Lung (tissue), 12 donors: ENCODE results near the gene EBI3. TPM values are rescaled to one million over a fixed set of nuclear protein-coding genes. Genes with fewer than 3 reads are reported as not detected.
"Not testable (repeated sequence)": the region's sequence is repeated elsewhere in the genome, so short reads cannot be mapped to it uniquely, and the experiment has no call there.

Source experiments
- ATAC-seq: fragments of 200-7000 bp; cut with Tn5 transposase; one replicate; pipeline ENCODE4 v1.9.1; 2020; ENCODE audit warnings: moderate number of reproducible peaks; ENCODE audit not compliant: insufficient read depth, low FRiP score
- DNase-seq, 3 donors: peaks; one replicate each; pipeline ENCODE4 v3.0.0-alpha.2; 2013 to 2017
- H3K27ac ChIP-seq, 2 donors: one replicate each; pipeline ENCODE4 v1.5.1; 2013; ENCODE audit warnings: mild to moderate bottlenecking in 2 of 2, moderate library complexity in 2 of 2, control low read depth in 1 of 2, inconsistent platforms in 1 of 2, low read depth in 1 of 2, low read length in 1 of 2
- H3K27me3 ChIP-seq, 3 donors: one replicate each; pipeline ENCODE4 v1.5.1; 2013; ENCODE audit warnings: low read length in 2 of 3; ENCODE audit not compliant: control insufficient read depth in 3 of 3, insufficient read depth in 3 of 3
- H3K36me3 ChIP-seq, 4 donors: one replicate each; pipeline ENCODE4 v1.5.1; 2013; ENCODE audit warnings: low read length in 4 of 4, mild to moderate bottlenecking in 1 of 4, moderate library complexity in 1 of 4; ENCODE audit not compliant: control insufficient read depth in 4 of 4, insufficient read depth in 4 of 4
- H3K4me1 ChIP-seq, 5 donors: one replicate each; pipeline ENCODE4 v1.5.1; 2013; ENCODE audit warnings: low read length in 5 of 5, mild to moderate bottlenecking in 2 of 5, moderate library complexity in 1 of 5; ENCODE audit not compliant: control insufficient read depth in 5 of 5, insufficient read depth in 5 of 5
- H3K4me3 ChIP-seq: one replicate; pipeline ENCODE4 v1.5.1; 2013; ENCODE audit warnings: mild to moderate bottlenecking, control low read depth, moderate library complexity
- H3K9ac ChIP-seq, 2 donors: one replicate each; pipeline ENCODE4 v1.5.1; 2013; ENCODE audit warnings: low read length in 2 of 2, control low read depth in 1 of 2; ENCODE audit not compliant: insufficient read depth in 1 of 2
- H3K9me3 ChIP-seq, 4 donors: one replicate each; pipeline ENCODE4 v1.5.1; 2013; ENCODE audit warnings: low read length in 3 of 4, mild to moderate bottlenecking in 1 of 4, moderate library complexity in 1 of 4; ENCODE audit not compliant: control insufficient read depth in 4 of 4, insufficient read depth in 3 of 4
- WGBS, 2 donors: extraction: QIAGEN DNeasy Blood & Tissue Kit; methylation state at CpG; one replicate each; pipeline ENCODE4 v1.1.7; 2013; 5-methylcytosine and 5-hydroxymethylcytosine counted together
- polyA plus RNA-seq, 2 donors: library from polyadenylated mRNA; stranded (reverse); fragments of 200-250 nt; gene quantifications; one replicate each; pipeline ENCODE4 v1.2.1, GENCODE V29; 2013
- total RNA-seq, 2 donors: library from RNA; depleted of rRNA in 1 of 2; stranded (reverse); fragments of >200 nt in 1 of 2; gene quantifications; one replicate each; pipeline ENCODE4 v1.2.1, GENCODE V29; 2014 to 2021
- TF ChIP-seq, protein P1 (sequence below): IDR thresholded peaks from 2 replicates; pipeline ENCODE4 v1.5.1; 2012; ENCODE audit warnings: mild to moderate bottlenecking; ENCODE audit errors: control extremely low read depth, extremely low read depth
- donor health status: control.
- donor health status: control.
- donor health status: Bipolar disorder and iron deficiency.
- donor health status: healthy.
- donor health status: DM: yes; HTN: yes; CAD: no.

EBI3 gene
- total and polyA plus RNA-seq, 4 donors: 4.1 to 92.7 (median 6.4) TPM

GRCh38 chr19:4233282-4233853 is 4.0 kb downstream of the EBI3 start:
- WGBS, 2 donors: 39 to 43% methylated on average over 11 of the region's 11 CpGs
- DNase-seq (peak; percentile 13 to 35 (median 15)), ATAC-seq (peak; percentile 66)
- Histone ChIP-seq H3K27me3 (peaks cover 0 to 11% (median 9%) of the 10 kb centered on the region in 3 donors), H3K36me3 (no peaks in the 10 kb centered on the region), H3K4me3 (no peak overlapping the region), H3K27ac (no peak overlapping the region), H3K4me1 (peaks cover 0 to 5% (median 0%) of the 10 kb centered on the region in 5 donors), H3K9ac (no peak overlapping the region), H3K9me3 (peaks cover 0 to 2% (median 0%) of the 10 kb centered on the region in 4 donors)
- TF ChIP-seq, protein P1, sequence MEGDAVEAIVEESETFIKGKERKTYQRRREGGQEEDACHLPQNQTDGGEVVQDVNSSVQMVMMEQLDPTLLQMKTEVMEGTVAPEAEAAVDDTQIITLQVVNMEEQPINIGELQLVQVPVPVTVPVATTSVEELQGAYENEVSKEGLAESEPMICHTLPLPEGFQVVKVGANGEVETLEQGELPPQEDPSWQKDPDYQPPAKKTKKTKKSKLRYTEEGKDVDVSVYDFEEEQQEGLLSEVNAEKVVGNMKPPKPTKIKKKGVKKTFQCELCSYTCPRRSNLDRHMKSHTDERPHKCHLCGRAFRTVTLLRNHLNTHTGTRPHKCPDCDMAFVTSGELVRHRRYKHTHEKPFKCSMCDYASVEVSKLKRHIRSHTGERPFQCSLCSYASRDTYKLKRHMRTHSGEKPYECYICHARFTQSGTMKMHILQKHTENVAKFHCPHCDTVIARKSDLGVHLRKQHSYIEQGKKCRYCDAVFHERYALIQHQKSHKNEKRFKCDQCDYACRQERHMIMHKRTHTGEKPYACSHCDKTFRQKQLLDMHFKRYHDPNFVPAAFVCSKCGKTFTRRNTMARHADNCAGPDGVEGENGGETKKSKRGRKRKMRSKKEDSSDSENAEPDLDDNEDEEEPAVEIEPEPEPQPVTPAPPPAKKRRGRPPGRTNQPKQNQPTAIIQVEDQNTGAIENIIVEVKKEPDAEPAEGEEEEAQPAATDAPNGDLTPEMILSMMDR: no peak

GRCh38 chr19:4234142-4234861 is 5.0 kb downstream of the EBI3 start:
- no peak for DNase-seq
- no peak overlapping the region for H3K9ac ChIP-seq

GRCh38 chr19:4234862-4235201 is 5.5 kb downstream of the EBI3 start:
- no peak for DNase-seq
- WGBS, 2 donors: 75 to 78% methylated on average over 13 of the region's 13 CpGs
- H3K4me1 ChIP-seq: no peaks in the 10 kb centered on the region
- ATAC-seq: no peak
- H3K36me3 ChIP-seq: no peaks in the 10 kb centered on the region
- peaks cover 0 to 2% (median 0%) of the 10 kb centered on the region in 4 donors for H3K9me3 ChIP-seq
- H3K27me3 ChIP-seq: no peaks in the 10 kb centered on the region
- no peak overlapping the region for H3K27ac ChIP-seq
- no peak overlapping the region for H3K9ac ChIP-seq
- TF ChIP-seq, protein P1: no peak
- H3K4me3 ChIP-seq: no peak overlapping the region

More at GRCh38 chr19:4234142-4234861, 5.0 kb downstream of the EBI3 start:
- peaks cover 0 to 2% (median 0%) of the 10 kb centered on the region in 4 donors for H3K9me3 ChIP-seq
- peaks cover 0 to 3% (median 0%) of the 10 kb centered on the region in 5 donors for H3K4me1 ChIP-seq
- no peak for ATAC-seq
- whole genome bisulfite sequencing, 2 donors: 51 to 67% methylated on average over 21 of the region's 21 CpGs
- TF ChIP-seq, protein P1: no peak
- no peak overlapping the region for H3K4me3 ChIP-seq
- no peaks in the 10 kb centered on the region for H3K36me3 ChIP-seq
- peaks cover 0 to 3% (median 3%) of the 10 kb centered on the region in 3 donors for H3K27me3 ChIP-seq
- no peak overlapping the region for H3K27ac ChIP-seq

- not testable (repeated sequence) for DNase-seq, ATAC-seq, H3K27me3 ChIP-seq, H3K27ac ChIP-seq, H3K36me3 ChIP-seq, H3K4me3 ChIP-seq, H3K4me1 ChIP-seq, H3K9me3 ChIP-seq, H3K9ac ChIP-seq
- 90 to 96% methylated on average over 16 of the region's 16 CpGs for whole genome bisulfite sequencing, 2 donors
Observed at GRCh38 chr19:4237510-4237909, 8.2 kb downstream of the EBI3 start.
